HCT116 (cell line): Measurements from ENCODE around the gene YIPF4. TPM values are rescaled to one million over a fixed set of nuclear protein-coding genes. Genes with fewer than 3 reads are reported as not detected.

Experiments used
- ATAC-seq: fragments of 200-7000 bp; cut with Tn5 transposase; 2 replicates; pipeline ENCODE4 v1.9.1; 2020; ENCODE audit warnings: mild to moderate bottlenecking, moderate library complexity
- BruUV-seq: library from RNA; stranded (reverse); fragments of 400-500 nt; replicated peaks from 2 replicates; lab custom pipeline; 2021; lab: Mats Ljungman, UMichigan
- CTCF ChIA-PET: fragments of 300-600 bp; sonication (Branson Sonifier 250); formaldehyde crosslinking; loops from one replicate; lab custom pipeline; 2021; ENCODE audit warnings: antibody characterized with exemption; lab: Charles Lee
- POLR2A ChIA-PET: fragments of 300-600, 350-600 bp; sonication (Branson Sonifier 250); formaldehyde crosslinking; loops from one replicate; lab custom pipeline; 2021; ENCODE audit warnings: antibody characterized with exemption; lab: Charles Lee
- RAD21 ChIA-PET, 2 experiments: fragments of 300-600 bp; sonication (Branson Sonifier 250); formaldehyde crosslinking; loops; one replicate each; lab custom pipeline; 2023; ENCODE audit warnings: low total read pairs in 2 of 2; ENCODE audit not compliant: uncharacterized antibody in 2 of 2, unreplicated experiment in 2 of 2, low non-redundant PET in 1 of 2; lab: Charles Lee
- DNase-seq: peaks from one replicate; pipeline ENCODE4 v3.0.0-alpha.2; 2010; ENCODE audit warnings: low read depth, low spot score
- H2AFZ ChIP-seq: fragments of 200-600 bp; shearing (Covaris generic), sonication (generic); 2 replicates; pipeline ENCODE4 v1.6.1; 2017; ENCODE audit warnings: low read depth, mixed run types, mixed read lengths, antibody characterized with exemption, low read length; ENCODE audit not compliant: poor library complexity, severe bottlenecking
- H3K27ac ChIP-seq: 2 replicates; pipeline ENCODE4 v1.5.1; 2012; ENCODE audit warnings: low read depth, low read length
- H3K27me3 ChIP-seq: fragments of 200-600 bp; sonication (generic); 2 replicates; pipeline ENCODE4 v1.6.1; 2016; ENCODE audit warnings: mixed run types, low read length, mixed read lengths; ENCODE audit not compliant: insufficient read depth
- H3K36me3 ChIP-seq, 2 experiments: fragments of 200-500 bp in 1 of 2; fragments of 200-600 bp in 1 of 2; sonication (Bioruptor generic) in 1 of 2; sonication (generic) in 1 of 2; 2 replicates each; pipeline versions ENCODE4 v1.5.1 to v1.6.1; 2014 to 2016; ENCODE audit warnings: low read length in 2 of 2, inconsistent platforms in 1 of 2, mixed read lengths in 1 of 2, mixed run types in 1 of 2; ENCODE audit not compliant: insufficient read depth in 2 of 2, control insufficient read depth in 1 of 2
- H3K4me1 ChIP-seq, 2 experiments: fragments of 200-600 bp in 1 of 2; sonication (generic) in 1 of 2; 2 replicates each; pipeline versions ENCODE4 v1.5.1 to v1.6.1; 2012 to 2017; ENCODE audit warnings: low read length in 2 of 2, inconsistent platforms in 1 of 2, mild to moderate bottlenecking in 1 of 2, mixed read lengths in 1 of 2, mixed run types in 1 of 2, moderate library complexity in 1 of 2; ENCODE audit not compliant: insufficient read depth in 2 of 2, control insufficient read depth in 1 of 2
- H3K4me2 ChIP-seq: fragments of 200-600 bp; sonication (generic); 2 replicates; pipeline ENCODE4 v1.6.1; 2017; ENCODE audit warnings: mixed run types, low read length, mixed read lengths
- H3K4me3 ChIP-seq, 2 experiments: fragments of 200-600 bp in 1 of 2; sonication (generic) in 1 of 2; replicated peaks in 1 of 2; 2 replicates each; pipeline ENCODE4 v1.5.1; 2011 to 2016; ENCODE audit warnings: low read length in 2 of 2, control low read depth in 1 of 2, low read depth in 1 of 2, mild to moderate bottlenecking in 1 of 2, mixed read lengths in 1 of 2, mixed run types in 1 of 2
- H3K79me2 ChIP-seq: fragments of 200-600 bp; sonication (generic); 2 replicates; pipeline ENCODE4 v1.6.1; 2017; ENCODE audit warnings: mild to moderate bottlenecking, mixed run types, low read length, moderate library complexity, mixed read lengths; ENCODE audit not compliant: insufficient read depth
- H3K9ac ChIP-seq: fragments of 200-600 bp; sonication (generic); 2 replicates; pipeline ENCODE4 v1.6.1; 2016; ENCODE audit warnings: low read length, mixed read lengths
- H3K9me2 ChIP-seq: fragments of 200-600 bp; sonication (generic), shearing (Covaris generic); 2 replicates; pipeline ENCODE4 v1.6.1; 2017; ENCODE audit warnings: mixed run types, mild to moderate bottlenecking, moderate library complexity; ENCODE audit not compliant: insufficient read depth
- H3K9me3 ChIP-seq, 2 experiments: fragments of 200-500 bp in 1 of 2; fragments of 200-600 bp in 1 of 2; sonication (Bioruptor generic) in 1 of 2; sonication (generic) in 1 of 2; 2 replicates each; pipeline ENCODE4 v1.6.1; 2014 to 2017; ENCODE audit warnings: low read length in 2 of 2, mixed read lengths in 2 of 2, inconsistent platforms in 1 of 2, low read depth in 1 of 2, mild to moderate bottlenecking in 1 of 2, mixed run types in 1 of 2, moderate library complexity in 1 of 2; ENCODE audit not compliant: control insufficient read depth in 1 of 2, insufficient read depth in 1 of 2
- H4K20me1 ChIP-seq: fragments of 200-600 bp; sonication (generic), shearing (Covaris generic); 2 replicates; pipeline ENCODE4 v1.6.1; 2017; ENCODE audit warnings: mixed run types, mild to moderate bottlenecking, moderate library complexity; ENCODE audit not compliant: insufficient read depth
- CBX3 ChIP-seq: IDR thresholded peaks from 2 replicates; pipeline ENCODE4 v1.6.1; 2012; ENCODE audit warnings: low read depth
- CEBPB ChIP-seq: IDR thresholded peaks from 2 replicates; pipeline ENCODE4 v1.6.1; 2012; ENCODE audit warnings: low read depth
- ELF1 ChIP-seq: IDR thresholded peaks from 2 replicates; pipeline ENCODE4 v1.6.1; 2012; ENCODE audit warnings: low read depth, borderline replicate concordance
- EZH2 ChIP-seq: fragments of 200-600 bp; sonication (generic); IDR thresholded peaks from 2 replicates; pipeline ENCODE4 v1.6.1; 2017; ENCODE audit warnings: antibody characterized with exemption, mixed run types
- EZH2phosphoT487 ChIP-seq: fragments of 200-600 bp; IDR thresholded peaks from 2 replicates; pipeline ENCODE4 v1.6.1; 2018; ENCODE audit warnings: antibody characterized with exemption, borderline replicate concordance
- FOSL1 ChIP-seq: IDR thresholded peaks from 2 replicates; pipeline ENCODE4 v1.6.1; 2012; ENCODE audit warnings: low read depth
- POLR2A ChIP-seq: IDR thresholded peaks from 2 replicates; pipeline ENCODE4 v1.7.0; 2011; ENCODE audit warnings: borderline replicate concordance; ENCODE audit not compliant: insufficient read depth, insufficient read length; ENCODE audit errors: extremely low read depth
- POLR2AphosphoS5 ChIP-seq: IDR thresholded peaks from 2 replicates; pipeline ENCODE4 v1.6.1; 2011; ENCODE audit warnings: mild to moderate bottlenecking, low read depth, low read length, moderate library complexity
- RAD21 ChIP-seq: IDR thresholded peaks from 2 replicates; pipeline ENCODE4 v1.6.1; 2012; ENCODE audit warnings: low read depth, mild to moderate bottlenecking
- SIN3A ChIP-seq: IDR thresholded peaks from 2 replicates; pipeline ENCODE4 v1.6.1; 2012; ENCODE audit warnings: low read depth
- SP1 ChIP-seq: IDR thresholded peaks from 2 replicates; pipeline ENCODE4 v1.6.1; 2012; ENCODE audit warnings: low read depth
- SRF ChIP-seq: IDR thresholded peaks from 2 replicates; pipeline ENCODE4 v1.6.1; 2012; ENCODE audit warnings: low read depth
- TCF7L2 ChIP-seq: IDR thresholded peaks from 2 replicates; pipeline ENCODE4 v1.7.0; 2011; ENCODE audit warnings: borderline replicate concordance, inconsistent platforms; ENCODE audit not compliant: insufficient read depth, insufficient read length; ENCODE audit errors: extremely low read depth
- YY1 ChIP-seq: IDR thresholded peaks from 2 replicates; pipeline ENCODE4 v1.6.1; 2011; ENCODE audit warnings: low read length, low read depth, moderate library complexity, mild to moderate bottlenecking; ENCODE audit not compliant: insufficient replicate concordance; ENCODE audit errors: extremely low read depth
- ZFX ChIP-seq: fragments of 450-650 bp; IDR thresholded peaks from 2 replicates; pipeline ENCODE4 v1.6.1; 2017
- ZNF274 ChIP-seq: fragments of 200-500 bp; sonication (Bioruptor generic); IDR thresholded peaks from 2 replicates; pipeline ENCODE4 v1.6.1; 2014; ENCODE audit warnings: mild to moderate bottlenecking, low read depth, low read length, inconsistent platforms
- intact Hi-C: fragments of 100-400 bp; cut with micrococcal nuclease; formaldehyde crosslinking; loops from 2 replicates; pipeline ENCODE4 v1.10.0; 2022
- total RNA-seq: library from RNA; stranded (reverse); gene quantifications from one replicate; pipeline ENCODE4 v1.2.1, GENCODE V29; 2021; ENCODE audit not compliant: unreplicated experiment
- TF ChIP-seq, protein P1 (sequence below): IDR thresholded peaks from 2 replicates; pipeline ENCODE4 v1.6.1; 2012
- TF ChIP-seq, protein P2 (sequence below): IDR thresholded peaks from 2 replicates; pipeline ENCODE4 v1.6.1; 2012

The YIPF4 gene
- total RNA-seq, 1 experiment from 2014 or later: 29.8 TPM

- no peak for DNase-seq
- H4K20me1 ChIP-seq: no peaks in the 10 kb centered on the region
- no peak overlapping the region for H2AFZ ChIP-seq
- no peak overlapping the region for H3K4me2 ChIP-seq
- H3K79me2 ChIP-seq: no peaks in the 10 kb centered on the region
- no peak overlapping the region for H3K9ac ChIP-seq
- H3K27ac ChIP-seq: no peak overlapping the region
- H3K9me3 ChIP-seq: no peaks in the 10 kb centered on the region
- ChIA-PET CTCF (no interaction called here), POLR2A (no interaction called here), RAD21 (no interaction called here)
- intact Hi-C loops: no loop called here
- H3K4me1 ChIP-seq: no peaks in the 10 kb centered on the region
- BruUV-seq: no TSS peak
- H3K27me3 ChIP-seq: no peaks in the 10 kb centered on the region
- H3K9me2 ChIP-seq: no peaks in the 10 kb centered on the region
- ATAC-seq: no peak
- H3K4me3 ChIP-seq: no peak overlapping the region
- no peak for TF ChIP-seq ZFX
- TF ChIP-seq, protein P1, sequence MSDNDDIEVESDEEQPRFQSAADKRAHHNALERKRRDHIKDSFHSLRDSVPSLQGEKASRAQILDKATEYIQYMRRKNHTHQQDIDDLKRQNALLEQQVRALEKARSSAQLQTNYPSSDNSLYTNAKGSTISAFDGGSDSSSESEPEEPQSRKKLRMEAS: no peak
- TF ChIP-seq TCF7L2: no peak
- no peak for TF ChIP-seq SIN3A
- TF ChIP-seq, protein P2, sequence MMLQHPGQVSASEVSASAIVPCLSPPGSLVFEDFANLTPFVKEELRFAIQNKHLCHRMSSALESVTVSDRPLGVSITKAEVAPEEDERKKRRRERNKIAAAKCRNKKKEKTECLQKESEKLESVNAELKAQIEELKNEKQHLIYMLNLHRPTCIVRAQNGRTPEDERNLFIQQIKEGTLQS: no peak
- TF ChIP-seq FOSL1: no peak
- TF ChIP-seq ELF1: no peak
- TF ChIP-seq POLR2AphosphoS5: no peak
- no peak for TF ChIP-seq SRF
- no peak for TF ChIP-seq CBX3
- no peak for TF ChIP-seq ZNF274
- no peak for TF ChIP-seq YY1
- TF ChIP-seq RAD21: no peak
- TF ChIP-seq EZH2: no peak
- no peak for TF ChIP-seq POLR2A
- no peak for TF ChIP-seq CEBPB
- no peak for TF ChIP-seq EZH2phosphoT487
- TF ChIP-seq SP1: no peak
- H3K36me3 ChIP-seq: no peaks in the 10 kb centered on the region
Measured at GRCh38 chr2:32310577-32310976, 32.9 kb downstream of the YIPF4 start.
